Tibial nerve (tissue), 4 donors: ENCODE results near the gene THUMPD3. TPM values are rescaled to one million over a fixed set of nuclear protein-coding genes. Genes with fewer than 3 reads are reported as not detected.

Source experiments
- DNase-seq, 2 donors: peaks; one replicate each; pipeline ENCODE4 v3.0.0-alpha.2; 2019; ENCODE audit warnings: low spot score in 2 of 2
- H3K27ac ChIP-seq, 4 donors: fragments of 200-600 bp; sonication (generic) in 3 of 4; one replicate each; pipeline ENCODE4 v1.5.1; 2017 to 2019; ENCODE audit warnings: mild to moderate bottlenecking in 1 of 4
- H3K27me3 ChIP-seq, 2 donors: fragments of 200-600 bp; sonication (generic) in 1 of 2; one replicate each; pipeline versions ENCODE4 v1.5.1 to v1.6.0; 2017 to 2019
- H3K36me3 ChIP-seq, 3 donors: fragments of 200-600 bp; sonication (generic); one replicate each; pipeline ENCODE4 v1.5.1; 2018 to 2019
- H3K4me1 ChIP-seq, 4 donors: fragments of 200-600 bp; sonication (generic) in 3 of 4; one replicate each; pipeline ENCODE4 v1.5.1; 2017 to 2019
- H3K4me3 ChIP-seq, 4 donors: fragments of 200-600 bp; sonication (generic) in 3 of 4; one replicate each; pipeline ENCODE4 v1.5.1; 2017 to 2019; ENCODE audit warnings: mild to moderate bottlenecking in 1 of 4, moderate library complexity in 1 of 4
- H3K9me3 ChIP-seq, 4 donors: fragments of 200-600 bp; sonication (generic) in 3 of 4; one replicate each; pipeline ENCODE4 v1.5.1; 2017 to 2019
- EP300 ChIP-seq, 2 donors: sonication (generic); formaldehyde crosslinking; IDR thresholded peaks; one replicate each; pipeline ENCODE4 v1.6.1; 2017; ENCODE audit warnings: antibody characterized with exemption in 2 of 2, mild to moderate bottlenecking in 1 of 2
- POLR2A ChIP-seq, 2 donors: fragments of 450-650 bp; IDR thresholded peaks; one replicate each; pipeline ENCODE4 v1.6.1; 2017; ENCODE audit warnings: antibody characterized with exemption in 2 of 2, mild to moderate bottlenecking in 2 of 2, moderate library complexity in 2 of 2
- WGBS, 2 donors: methylation state at CpG; one replicate each; pipeline ENCODE4 v1.1.5; 2018; 5-methylcytosine and 5-hydroxymethylcytosine counted together
- total RNA-seq, 4 donors: library from RNA; depleted of rRNA; stranded (reverse); fragments of >200 nt; gene quantifications; one replicate each; pipeline ENCODE4 v1.1.0, GENCODE V29; 2016
- TF ChIP-seq, protein P1 (sequence below), 5 experiments: fragments of 200-600 bp in 3 of 5; fragments of 450-650 bp in 2 of 5; sonication (generic) in 3 of 5; IDR thresholded peaks; one replicate each; pipeline ENCODE4 v1.5.1; 2016 to 2019; ENCODE audit warnings: antibody characterized with exemption in 5 of 5, mild to moderate bottlenecking in 3 of 5, moderate library complexity in 2 of 5

THUMPD3 gene
- total RNA-seq, 4 donors from 2014 or later: 21.6 to 42.6 (median 30.5) TPM

DNA sequence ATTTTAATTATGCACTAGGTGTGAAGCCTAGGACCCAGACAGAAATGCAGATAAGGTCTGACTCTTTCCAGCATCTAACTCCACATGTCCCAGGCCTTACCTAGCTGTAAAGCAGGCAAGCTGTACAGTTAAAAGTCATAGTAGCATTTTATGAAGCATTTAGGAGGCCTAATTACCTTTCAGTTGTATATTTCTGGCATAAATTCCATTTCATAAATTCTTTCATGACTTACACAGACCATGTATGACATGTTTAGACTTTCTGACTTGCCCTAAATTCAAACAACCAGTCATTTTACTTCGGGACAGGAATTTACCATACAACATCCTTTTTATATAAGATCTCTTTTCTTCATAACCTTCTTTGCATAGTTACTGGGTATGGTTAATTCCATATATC lies 35.3 kb upstream of the THUMPD3 start:
- H3K36me3 ChIP-seq: peaks cover 0 to 7% (median 0%) of the 10 kb centered on the region in 3 donors
- DNase-seq: no peak
- H3K4me3 ChIP-seq: no peak overlapping the region
- no peak for TF ChIP-seq EP300 (IDR thresholded peaks at IDR 0.05)
- TF ChIP-seq, protein P1, sequence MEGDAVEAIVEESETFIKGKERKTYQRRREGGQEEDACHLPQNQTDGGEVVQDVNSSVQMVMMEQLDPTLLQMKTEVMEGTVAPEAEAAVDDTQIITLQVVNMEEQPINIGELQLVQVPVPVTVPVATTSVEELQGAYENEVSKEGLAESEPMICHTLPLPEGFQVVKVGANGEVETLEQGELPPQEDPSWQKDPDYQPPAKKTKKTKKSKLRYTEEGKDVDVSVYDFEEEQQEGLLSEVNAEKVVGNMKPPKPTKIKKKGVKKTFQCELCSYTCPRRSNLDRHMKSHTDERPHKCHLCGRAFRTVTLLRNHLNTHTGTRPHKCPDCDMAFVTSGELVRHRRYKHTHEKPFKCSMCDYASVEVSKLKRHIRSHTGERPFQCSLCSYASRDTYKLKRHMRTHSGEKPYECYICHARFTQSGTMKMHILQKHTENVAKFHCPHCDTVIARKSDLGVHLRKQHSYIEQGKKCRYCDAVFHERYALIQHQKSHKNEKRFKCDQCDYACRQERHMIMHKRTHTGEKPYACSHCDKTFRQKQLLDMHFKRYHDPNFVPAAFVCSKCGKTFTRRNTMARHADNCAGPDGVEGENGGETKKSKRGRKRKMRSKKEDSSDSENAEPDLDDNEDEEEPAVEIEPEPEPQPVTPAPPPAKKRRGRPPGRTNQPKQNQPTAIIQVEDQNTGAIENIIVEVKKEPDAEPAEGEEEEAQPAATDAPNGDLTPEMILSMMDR (IDR thresholded peaks at IDR 0.05): no peak
- TF ChIP-seq POLR2A (IDR thresholded peaks at IDR 0.05): no peak
- 91 to 95% methylated on average over 1 of the region's 1 CpG for WGBS, 2 donors
- H3K4me1 ChIP-seq: peaks cover 0 to 14% (median 2%) of the 10 kb centered on the region in 4 donors
- H3K27me3 ChIP-seq: no peaks in the 10 kb centered on the region
- H3K27ac ChIP-seq: no peak overlapping the region
- H3K9me3 ChIP-seq: no peaks in the 10 kb centered on the region

DNA sequence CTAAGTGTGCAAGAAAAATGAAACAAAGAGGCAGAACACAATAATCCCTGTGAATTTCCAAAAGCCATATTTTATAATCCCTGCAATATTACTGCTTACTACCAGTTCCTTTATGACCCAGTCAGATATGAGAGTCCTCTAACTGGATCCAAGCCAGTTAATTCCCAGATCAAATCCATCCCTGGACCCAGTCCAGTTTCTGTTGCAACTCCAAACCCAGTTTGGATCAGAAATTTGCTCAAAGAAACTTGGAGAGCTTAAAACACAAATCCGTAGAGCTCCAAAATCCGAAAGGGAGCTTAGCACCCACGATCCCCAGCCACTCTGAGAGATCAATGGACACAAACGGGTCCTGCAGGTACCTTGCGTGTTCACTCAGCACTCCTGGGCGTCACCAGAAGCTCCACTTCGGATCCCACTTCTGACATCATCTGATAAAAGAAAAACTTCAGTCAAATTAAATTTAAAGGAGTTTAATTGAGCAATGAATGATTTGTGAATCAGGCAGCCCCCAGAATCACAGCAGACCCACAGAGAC lies 32.6 kb upstream of the THUMPD3 start:
- peak in 1 of 2 donors; percentile 21 for DNase-seq
- TF ChIP-seq EP300 (IDR thresholded peaks at IDR 0.05): no peak
- TF ChIP-seq POLR2A (IDR thresholded peaks at IDR 0.05): no peak
- TF ChIP-seq, protein P1 (IDR thresholded peaks at IDR 0.05): no peak
- no peak overlapping the region for H3K4me3 ChIP-seq
- H3K4me1 ChIP-seq: peaks cover 0 to 14% (median 2%) of the 10 kb centered on the region in 4 donors
- peak overlapping the region in 1 of 4 donors; percentile 10 for H3K27ac ChIP-seq
- H3K9me3 ChIP-seq: no peaks in the 10 kb centered on the region
- WGBS, 2 donors: 61 to 66% methylated on average over 7 of the region's 7 CpGs
- H3K36me3 ChIP-seq: no peaks in the 10 kb centered on the region
- no peaks in the 10 kb centered on the region for H3K27me3 ChIP-seq

DNA sequence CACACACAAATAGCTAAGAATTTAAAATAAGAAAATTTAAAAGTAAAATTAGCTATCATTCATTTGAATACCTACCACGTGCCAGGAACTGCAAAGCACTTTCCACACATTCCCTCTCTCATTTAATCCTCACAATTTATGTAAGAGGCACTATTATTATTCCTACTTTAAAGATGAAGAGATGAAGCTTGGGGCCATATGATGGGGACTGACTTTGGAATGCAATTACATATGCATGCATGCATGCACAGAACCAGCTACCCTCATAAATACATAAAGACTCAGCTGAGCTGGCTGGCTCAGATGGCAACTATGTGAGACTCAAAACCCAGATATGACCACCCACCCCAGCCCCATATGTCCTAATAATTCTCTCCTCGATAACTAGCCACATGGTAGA lies 31.7 kb upstream of the THUMPD3 start:
- H3K4me1 ChIP-seq: peaks cover 0 to 14% (median 2%) of the 10 kb centered on the region in 4 donors
- TF ChIP-seq, protein P1 (IDR thresholded peaks at IDR 0.05): no peak
- TF ChIP-seq EP300 (IDR thresholded peaks at IDR 0.05) (no peak), POLR2A (IDR thresholded peaks at IDR 0.05) (no peak)
- WGBS, 2 donors: 62 to 65% methylated on average over 2 of the region's 2 CpGs

DNA sequence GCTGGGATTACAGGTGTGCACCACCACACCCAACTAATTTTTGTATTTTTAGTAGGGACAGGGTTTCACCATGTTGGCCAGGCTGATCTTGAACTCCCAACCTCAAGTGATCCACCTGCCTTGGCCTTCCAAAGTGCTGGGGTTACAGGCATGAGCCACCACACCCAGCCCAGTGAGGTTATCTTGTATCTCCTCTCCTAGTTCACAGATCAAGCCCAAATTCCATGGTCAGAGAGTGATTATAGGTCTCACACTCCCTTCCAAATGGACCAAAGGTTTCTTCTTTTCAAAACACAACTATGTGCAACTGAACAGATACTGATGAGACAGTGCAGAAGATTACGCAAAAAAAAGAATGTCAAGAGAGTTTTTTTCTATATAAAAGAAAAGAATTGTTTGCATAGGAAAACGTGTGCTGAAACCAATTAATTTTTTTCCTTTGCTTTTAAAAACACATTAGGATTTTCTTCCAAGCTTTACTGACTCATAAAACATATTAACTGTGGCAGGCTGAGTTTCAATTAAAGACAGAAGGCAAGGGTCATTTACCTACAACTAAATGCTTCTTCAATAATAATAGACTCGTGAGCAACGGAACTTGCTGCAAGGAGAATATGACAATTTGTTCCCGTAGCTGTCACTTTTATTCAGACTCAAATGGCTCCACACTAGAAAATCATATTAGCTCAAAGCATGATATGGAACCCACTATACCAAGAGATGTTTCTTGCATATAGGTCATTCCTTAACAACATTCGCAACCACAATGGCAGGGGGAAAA lies 30.4 kb upstream of the THUMPD3 start:
- TF ChIP-seq, protein P1 (IDR thresholded peaks at IDR 0.05): no peak
- TF ChIP-seq POLR2A (IDR thresholded peaks at IDR 0.05) (no peak), EP300 (IDR thresholded peaks at IDR 0.05) (no peak)
- H3K27ac ChIP-seq: no peak overlapping the region
- 78 to 82% methylated on average over 6 of the region's 6 CpGs for WGBS, 2 donors
- DNase-seq: no peak
- no peaks in the 10 kb centered on the region for H3K9me3 ChIP-seq
- H3K27me3 ChIP-seq: no peaks in the 10 kb centered on the region
- H3K4me3 ChIP-seq: no peak overlapping the region
- H3K4me1 ChIP-seq: peaks cover 0 to 14% (median 2%) of the 10 kb centered on the region in 4 donors
- no peaks in the 10 kb centered on the region for H3K36me3 ChIP-seq

More for the DNA sequence above, 31.7 kb upstream of the THUMPD3 start:
- Histone ChIP-seq H3K4me3 (no peak overlapping the region), H3K36me3 (no peaks in the 10 kb centered on the region), H3K27me3 (no peaks in the 10 kb centered on the region), H3K9me3 (no peaks in the 10 kb centered on the region), H3K27ac (no peak overlapping the region)
- no peak for DNase-seq
